ENCODE results near the gene PDHA2. TPM values are rescaled to one million over a fixed set of nuclear protein-coding genes. Genes with fewer than 3 reads are reported as not detected.

Gene PDHA2
- polyA plus RNA-seq, 3 donors: not detected

- no peaks in the 10 kb centered on the region for H3K36me3 Mint-ChIP-seq
- H3K36me3 ChIP-seq (replicated peaks in 1 of 2; ENCODE audit: control insufficient read depth in 1 of 2, insufficient read depth in 2 of 2, low read length in 2 of 2): no peaks in the 10 kb centered on the region
- no peaks in the 10 kb centered on the region for H3K27me3 ChIP-seq (ENCODE audit: control insufficient read depth in 2 of 2, insufficient read depth in 2 of 2, low read length in 2 of 2)
- intact Hi-C loops (cut with micrococcal nuclease): no loop called here
- peaks cover 0 to 3% of the 10 kb centered on the region in 2 donors for H3K9me3 ChIP-seq (replicated peaks in 1 of 2; ENCODE audit: control insufficient read depth in 1 of 2, insufficient read depth in 1 of 2, low read length in 2 of 2)
- WGBS (ENCODE audit: insufficient coverage): no CpG with 5 or more reads among the region's 3 CpGs
- no peak overlapping the region for H3K27ac Mint-ChIP-seq
- H3K4me2 ChIP-seq (replicated peaks; ENCODE audit: extremely low read depth, low read length, poor library complexity, severe bottlenecking): no peak overlapping the region
- no peaks in the 10 kb centered on the region for H3K4me1 Mint-ChIP-seq
- no peaks in the 10 kb centered on the region for H4K20me1 ChIP-seq (ENCODE audit: insufficient read depth, low read length)
- no peak for TF ChIP-seq CTCF (IDR thresholded peaks at IDR 0.05)
- no peak overlapping the region for H3K27ac ChIP-seq (ENCODE audit: low read depth in 1 of 2, low read length in 2 of 2)
- H3K79me2 ChIP-seq (ENCODE audit: insufficient read depth, low read length): no peaks in the 10 kb centered on the region
- no peak overlapping the region for H3K4me3 ChIP-seq (replicated peaks in 1 of 3; ENCODE audit: low read depth in 2 of 3, low read length in 3 of 3)
- H3K4me3 Mint-ChIP-seq: no peak overlapping the region
- no peak overlapping the region for H2AFZ ChIP-seq (ENCODE audit: insufficient read depth, low read depth, low read length, poor library complexity, severe bottlenecking)
- no peak overlapping the region for H3K9ac ChIP-seq (ENCODE audit: insufficient read depth, low read length, poor library complexity, severe bottlenecking)
- peaks cover 2 to 19% (median 5%) of the 10 kb centered on the region in 7 donors for H3K9me3 Mint-ChIP-seq
- DNase-seq: no peak
- H3K4me1 ChIP-seq (ENCODE audit: control insufficient read depth in 1 of 2, insufficient read depth in 2 of 2, low read length in 2 of 2): no peaks in the 10 kb centered on the region
- H3K27me3 Mint-ChIP-seq (ENCODE audit: low read depth in 3 of 3): peaks cover 0 to 1% (median 0%) of the 10 kb centered on the region in 3 donors
Measured at GRCh38 chr4:95798727-95799126, 41.2 kb upstream of the PDHA2 start.

GRCh38 chr4:95821867-95822266 is 18.0 kb upstream of the PDHA2 start:
- TF ChIP-seq CTCF (IDR thresholded peaks at IDR 0.05): no peak
- Mint-ChIP-seq H3K4me1 (no peaks in the 10 kb centered on the region), H3K4me3 (no peak overlapping the region), H3K9me3 (peaks cover 0 to 12% (median 2%) of the 10 kb centered on the region in 7 donors), H3K27ac (no peak overlapping the region), H3K36me3 (no peaks in the 10 kb centered on the region), H3K27me3 (ENCODE audit: low read depth in 3 of 3) (peaks cover 0 to 2% (median 0%) of the 10 kb centered on the region in 3 donors)
- WGBS (ENCODE audit: insufficient coverage): 71% methylated on average over 1 of the region's 3 CpGs
- H3K27ac ChIP-seq (ENCODE audit: low read depth in 1 of 2, low read length in 2 of 2): no peak overlapping the region
- H3K4me2 ChIP-seq (replicated peaks; ENCODE audit: extremely low read depth, low read length, poor library complexity, severe bottlenecking): no peak overlapping the region
- DNase-seq: no peak
- H2AFZ ChIP-seq (ENCODE audit: insufficient read depth, low read depth, low read length, poor library complexity, severe bottlenecking): no peak overlapping the region
- no peaks in the 10 kb centered on the region for H3K27me3 ChIP-seq (ENCODE audit: control insufficient read depth in 2 of 2, insufficient read depth in 2 of 2, low read length in 2 of 2)
- H3K9ac ChIP-seq (ENCODE audit: insufficient read depth, low read length, poor library complexity, severe bottlenecking): no peak overlapping the region
- intact Hi-C loops (cut with micrococcal nuclease): no loop called here
- H3K4me1 ChIP-seq (ENCODE audit: control insufficient read depth in 1 of 2, insufficient read depth in 2 of 2, low read length in 2 of 2): no peaks in the 10 kb centered on the region
- no peak overlapping the region for H3K4me3 ChIP-seq (replicated peaks in 1 of 3; ENCODE audit: low read depth in 2 of 3, low read length in 3 of 3)
- no peaks in the 10 kb centered on the region for H4K20me1 ChIP-seq (ENCODE audit: insufficient read depth, low read length)
- H3K36me3 ChIP-seq (replicated peaks in 1 of 2; ENCODE audit: control insufficient read depth in 1 of 2, insufficient read depth in 2 of 2, low read length in 2 of 2): no peaks in the 10 kb centered on the region
- H3K79me2 ChIP-seq (ENCODE audit: insufficient read depth, low read length): no peaks in the 10 kb centered on the region
- no peaks in the 10 kb centered on the region for H3K9me3 ChIP-seq (replicated peaks in 1 of 2; ENCODE audit: control insufficient read depth in 1 of 2, insufficient read depth in 1 of 2, low read length in 2 of 2)

Measured in CD14-positive monocyte (primary cell).